ENCODE data around the gene DAZAP2.

The DAZAP2 gene

GRCh38 chr12:51238510-51239334, at the start of gene DAZAP2:
TSS of gene DAZAP2 (plus strand) at chr12:51238826. CDS start at chr12:51238908, 82 bp downstream.
- peak; percentile 72 to 87 (median 83) for DNase-seq (ENCODE audit: low read depth in 2 of 3, low spot score in 2 of 3)

GRCh38 chr12:51189790-51190355, 48.8 kb upstream of the DAZAP2 start:
- DNase-seq (ENCODE audit: low read depth in 2 of 3, low spot score in 2 of 3) = no peak

- DNase-seq (ENCODE audit: low read depth in 2 of 3, low spot score in 2 of 3) = no peak
Measured at GRCh38 chr12:51190820-51191219, 47.8 kb upstream of the DAZAP2 start.

GRCh38 chr12:51191516-51192283, 46.9 kb upstream of the DAZAP2 start:
- no peak for DNase-seq (ENCODE audit: low read depth in 2 of 3, low spot score in 2 of 3)

- no peak for DNase-seq (ENCODE audit: low read depth in 2 of 3, low spot score in 2 of 3)
Measured at GRCh38 chr12:51192284-51192671, 46.3 kb upstream of the DAZAP2 start.

- no peak for DNase-seq (ENCODE audit: low read depth in 2 of 3, low spot score in 2 of 3)
Measured at GRCh38 chr12:51195841-51196240, 42.8 kb upstream of the DAZAP2 start.

- DNase-seq (ENCODE audit: low read depth in 2 of 3, low spot score in 2 of 3) = no peak
Measured at GRCh38 chr12:51196547-51196946, 42.1 kb upstream of the DAZAP2 start.

GRCh38 chr12:51197736-51198567, 40.7 kb upstream of the DAZAP2 start:
- no peak for DNase-seq (ENCODE audit: low read depth in 2 of 3, low spot score in 2 of 3)

GRCh38 chr12:51198568-51199365, 39.9 kb upstream of the DAZAP2 start:
- DNase-seq (ENCODE audit: low read depth in 2 of 3, low spot score in 2 of 3) = no peak

GRCh38 chr12:51199366-51199945, 39.2 kb upstream of the DAZAP2 start:
- DNase-seq (ENCODE audit: low read depth in 2 of 3, low spot score in 2 of 3) = no peak

GRCh38 chr12:51200156-51200555, 38.5 kb upstream of the DAZAP2 start:
- DNase-seq (ENCODE audit: low read depth in 2 of 3, low spot score in 2 of 3) = no peak

GRCh38 chr12:51200806-51201205, 37.8 kb upstream of the DAZAP2 start:
- no peak for DNase-seq (ENCODE audit: low read depth in 2 of 3, low spot score in 2 of 3)

- no peak for DNase-seq (ENCODE audit: low read depth in 2 of 3, low spot score in 2 of 3)
Measured at GRCh38 chr12:51202718-51203117, 35.9 kb upstream of the DAZAP2 start.

- DNase-seq (ENCODE audit: low read depth in 2 of 3, low spot score in 2 of 3) = no peak
Measured at GRCh38 chr12:51205350-51205749, 33.3 kb upstream of the DAZAP2 start.

GRCh38 chr12:51208016-51208660, 30.5 kb upstream of the DAZAP2 start:
- DNase-seq (ENCODE audit: low read depth in 2 of 3, low spot score in 2 of 3) = no peak

GRCh38 chr12:51209259-51209658, 29.4 kb upstream of the DAZAP2 start:
- no peak for DNase-seq (ENCODE audit: low read depth in 2 of 3, low spot score in 2 of 3)

GRCh38 chr12:51210690-51211395, 27.8 kb upstream of the DAZAP2 start:
- DNase-seq (ENCODE audit: low read depth in 2 of 3, low spot score in 2 of 3) = no peak

- no peak for DNase-seq (ENCODE audit: low read depth in 2 of 3, low spot score in 2 of 3)
Measured at GRCh38 chr12:51214895-51215294, 23.7 kb upstream of the DAZAP2 start.

GRCh38 chr12:51216642-51217041, 22.0 kb upstream of the DAZAP2 start:
- DNase-seq (ENCODE audit: low read depth in 2 of 3, low spot score in 2 of 3) = no peak

All from activated CD8-positive, alpha-beta memory T cell treated with anti-CD3 and anti-CD28 coated beads for 48 hours (primary cell).